BE2C (cell line): ENCODE data around the gene MESD.

ENCODE experiments used
- DNase-seq: peaks from one replicate; pipeline ENCODE4 v3.0.0-alpha.2; 2020
- H3K27me3 ChIP-seq: fragments of 250-450 bp; sonication (Bioruptor Pico); 2 replicates; pipeline ENCODE4 v1.5.1; 2020; ENCODE audit warnings: mild to moderate bottlenecking
- H3K36me3 ChIP-seq: fragments of 250-450 bp; sonication (Bioruptor Pico); 2 replicates; pipeline ENCODE4 v1.5.1; 2020; ENCODE audit warnings: mild to moderate bottlenecking
- H3K4me1 ChIP-seq: fragments of 250-450 bp; sonication (Bioruptor Pico); 2 replicates; pipeline ENCODE4 v1.5.1; 2020
- H3K4me3 ChIP-seq: 2 replicates; pipeline ENCODE4 v1.5.1; 2011; ENCODE audit warnings: low read depth, low read length
- H3K9me3 ChIP-seq: fragments of 250-450 bp; sonication (Bioruptor Pico); 2 replicates; pipeline ENCODE4 v1.5.1; 2020
- CTCF ChIP-seq: IDR thresholded peaks from 2 replicates; pipeline ENCODE4 v1.5.1; 2012; ENCODE audit warnings: mild to moderate bottlenecking, low read depth, low read length

Gene MESD

GRCh38 chr15:80953001-80953952 is 36.3 kb downstream of the MESD start:
- Histone ChIP-seq H3K4me3 (no peak overlapping the region), H3K9me3 (no peaks in the 10 kb centered on the region), H3K4me1 (no peaks in the 10 kb centered on the region), H3K36me3 (peaks cover 13% of the 10 kb centered on the region), H3K27me3 (no peaks in the 10 kb centered on the region)
- DNase-seq = no peak
- TF ChIP-seq CTCF = no peak

GRCh38 chr15:80951941-80952340 is 37.7 kb downstream of the MESD start:
- no peak for TF ChIP-seq CTCF
- peaks cover 13% of the 10 kb centered on the region for H3K36me3 ChIP-seq
- H3K4me3 ChIP-seq = no peak overlapping the region
- H3K9me3 ChIP-seq = no peaks in the 10 kb centered on the region
- H3K27me3 ChIP-seq = no peaks in the 10 kb centered on the region
- no peak for DNase-seq
- H3K4me1 ChIP-seq = no peaks in the 10 kb centered on the region

GRCh38 chr15:80950291-80951078 is 39.1 kb downstream of the MESD start:
- Histone ChIP-seq H3K36me3 (peaks cover 13% of the 10 kb centered on the region), H3K9me3 (no peaks in the 10 kb centered on the region), H3K4me3 (no peak overlapping the region), H3K27me3 (no peaks in the 10 kb centered on the region), H3K4me1 (no peaks in the 10 kb centered on the region)
- no peak for DNase-seq
- no peak for TF ChIP-seq CTCF

GRCh38 chr15:80949756-80950155 is 39.9 kb downstream of the MESD start:
- no peak overlapping the region for H3K4me3 ChIP-seq
- DNase-seq = no peak
- no peaks in the 10 kb centered on the region for H3K27me3 ChIP-seq
- no peaks in the 10 kb centered on the region for H3K9me3 ChIP-seq
- peaks cover 13% of the 10 kb centered on the region for H3K36me3 ChIP-seq
- no peaks in the 10 kb centered on the region for H3K4me1 ChIP-seq
- no peak for TF ChIP-seq CTCF

GRCh38 chr15:80948651-80949292 is 40.8 kb downstream of the MESD start:
- no peak for TF ChIP-seq CTCF
- no peak for DNase-seq
- H3K36me3 ChIP-seq = peaks cover 13% of the 10 kb centered on the region
- no peaks in the 10 kb centered on the region for H3K4me1 ChIP-seq
- H3K27me3 ChIP-seq = no peaks in the 10 kb centered on the region
- no peaks in the 10 kb centered on the region for H3K9me3 ChIP-seq
- no peak overlapping the region for H3K4me3 ChIP-seq
